Caco-2 (cell line): ENCODE measurements around the gene CAND2. TPM values are rescaled to one million over a fixed set of nuclear protein-coding genes. Genes with fewer than 3 reads are reported as not detected.
A peak's percentile ranks its signal among the peaks of the same experiment; 100 is the strongest.

Experiments
- Bru-seq: library from RNA; stranded (reverse); fragments of 400-500 nt; gene quantifications from one replicate; lab custom pipeline; 2021; lab: Mats Ljungman, UMichigan
- BruChase-seq, 2 experiments: library from RNA; stranded (reverse); fragments of 400-500 nt; gene quantifications; one replicate each; lab custom pipeline; 2021; lab: Mats Ljungman, UMichigan
- BruUV-seq: library from RNA; stranded (reverse); fragments of 400-500 nt; replicated peaks from 2 replicates; lab custom pipeline; 2021; lab: Mats Ljungman, UMichigan
- CTCF ChIA-PET: fragments of 300-600 bp; sonication (Branson Sonifier 250); formaldehyde crosslinking; loops from one replicate; lab custom pipeline; 2022; ENCODE audit warnings: antibody characterized with exemption; lab: Charles Lee
- POLR2A ChIA-PET: fragments of 300-600 bp; sonication (Branson Sonifier 250); formaldehyde crosslinking; loops from one replicate; lab custom pipeline; 2022; ENCODE audit warnings: antibody characterized with exemption; lab: Charles Lee
- DNase-seq, 2 experiments: peaks; one replicate each; pipeline versions ENCODE4 v3.0.0 to v3.0.0-alpha.2; 2020 to 2022
- H3K27me3 ChIP-seq: replicated peaks from 2 replicates; pipeline ENCODE4 v1.6.0; 2011; ENCODE audit warnings: low read length; ENCODE audit not compliant: control insufficient read depth, insufficient read depth
- H3K36me3 ChIP-seq: 2 replicates; pipeline ENCODE4 v1.5.1; 2011; ENCODE audit warnings: low read length; ENCODE audit not compliant: control insufficient read depth, insufficient read depth
- H3K4me1 ChIP-seq: fragments of 250-450 bp; sonication (Bioruptor Pico); 2 replicates; pipeline ENCODE4 v1.5.1; 2020; ENCODE audit warnings: mild to moderate bottlenecking
- H3K4me3 ChIP-seq: 2 replicates; pipeline ENCODE4 v1.5.1; 2011; ENCODE audit warnings: low read depth, mild to moderate bottlenecking, control low read depth, low read length
- H3K9me3 ChIP-seq: fragments of 250-450 bp; sonication (Bioruptor Pico); 2 replicates; pipeline ENCODE4 v1.5.1; 2020; ENCODE audit warnings: mild to moderate bottlenecking, moderate library complexity
- H3K27ac Mint-ChIP-seq: one replicate; pipeline ENCODE4 v1.8.0; 2022; ENCODE audit warnings: mixed read lengths; ENCODE audit not compliant: unreplicated experiment
- H3K27me3 Mint-ChIP-seq: one replicate; pipeline ENCODE4 v1.8.0; 2022; ENCODE audit warnings: mixed read lengths; ENCODE audit not compliant: insufficient read depth, unreplicated experiment
- H3K36me3 Mint-ChIP-seq: one replicate; pipeline ENCODE4 v1.8.0; 2022; ENCODE audit warnings: mild to moderate bottlenecking, mixed read lengths; ENCODE audit not compliant: insufficient read depth, unreplicated experiment
- H3K4me1 Mint-ChIP-seq: one replicate; pipeline ENCODE4 v1.8.0; 2022; ENCODE audit warnings: low read depth, mixed read lengths; ENCODE audit not compliant: unreplicated experiment
- H3K4me3 Mint-ChIP-seq: one replicate; pipeline ENCODE4 v1.8.0; 2022; ENCODE audit warnings: mild to moderate bottlenecking, moderate library complexity, mixed read lengths; ENCODE audit not compliant: unreplicated experiment
- H3K9me3 Mint-ChIP-seq: one replicate; pipeline ENCODE4 v1.8.0; 2022; ENCODE audit warnings: mixed read lengths; ENCODE audit not compliant: unreplicated experiment
- intact Hi-C: fragments of 100-400 bp; cut with micrococcal nuclease; formaldehyde crosslinking; loops from one replicate; pipeline ENCODE4 v1.10.0; 2022; ENCODE audit not compliant: unreplicated experiment
- long read RNA-seq: library from polyadenylated mRNA; stranded (forward); transcript quantifications from one replicate; pipeline ENCODE4 v2.0.0, GENCODE V29; 2022
- total RNA-seq: library from RNA; stranded (reverse); gene quantifications from 2 replicates; pipeline ENCODE4 v1.2.3, GENCODE V29; 2022
- TF ChIP-seq, protein P1 (sequence below), 2 experiments: fragments of 200-600 bp in 1 of 2; IDR thresholded peaks; 1 replicate in 1 of 2; 2 replicates in 1 of 2; pipeline versions ENCODE4 v1.5.1 to v1.8.0; 2011 to 2022; ENCODE audit warnings: antibody characterized with exemption in 1 of 2, control low read depth in 1 of 2, inconsistent platforms in 1 of 2, low read depth in 1 of 2, low read length in 1 of 2, mild to moderate bottlenecking in 1 of 2, moderate library complexity in 1 of 2; ENCODE audit not compliant: insufficient read depth in 1 of 2, severe bottlenecking in 1 of 2, unreplicated experiment in 1 of 2

The CAND2 gene
- total RNA-seq = not detected in 2 replicates
- Bru-seq, nascent RNA = not detected
- BruChase-seq, experiment 1, labeled RNA remaining after a 2-hour chase = not detected
- BruChase-seq, experiment 2, labeled RNA remaining after a 6-hour chase = percentile 4 among the genes with signal in this experiment
- long read RNA-seq = 0 reads

- H3K4me1 ChIP-seq = no peaks in the 10 kb centered on the region
- no peaks in the 10 kb centered on the region for H3K36me3 ChIP-seq
- H3K4me3 ChIP-seq = no peak within 1 kb of the TSS
- TF ChIP-seq, protein P1, sequence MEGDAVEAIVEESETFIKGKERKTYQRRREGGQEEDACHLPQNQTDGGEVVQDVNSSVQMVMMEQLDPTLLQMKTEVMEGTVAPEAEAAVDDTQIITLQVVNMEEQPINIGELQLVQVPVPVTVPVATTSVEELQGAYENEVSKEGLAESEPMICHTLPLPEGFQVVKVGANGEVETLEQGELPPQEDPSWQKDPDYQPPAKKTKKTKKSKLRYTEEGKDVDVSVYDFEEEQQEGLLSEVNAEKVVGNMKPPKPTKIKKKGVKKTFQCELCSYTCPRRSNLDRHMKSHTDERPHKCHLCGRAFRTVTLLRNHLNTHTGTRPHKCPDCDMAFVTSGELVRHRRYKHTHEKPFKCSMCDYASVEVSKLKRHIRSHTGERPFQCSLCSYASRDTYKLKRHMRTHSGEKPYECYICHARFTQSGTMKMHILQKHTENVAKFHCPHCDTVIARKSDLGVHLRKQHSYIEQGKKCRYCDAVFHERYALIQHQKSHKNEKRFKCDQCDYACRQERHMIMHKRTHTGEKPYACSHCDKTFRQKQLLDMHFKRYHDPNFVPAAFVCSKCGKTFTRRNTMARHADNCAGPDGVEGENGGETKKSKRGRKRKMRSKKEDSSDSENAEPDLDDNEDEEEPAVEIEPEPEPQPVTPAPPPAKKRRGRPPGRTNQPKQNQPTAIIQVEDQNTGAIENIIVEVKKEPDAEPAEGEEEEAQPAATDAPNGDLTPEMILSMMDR (IDR thresholded peaks at IDR 0.05; ENCODE audit: insufficient read depth in 1 of 2, low read depth in 1 of 2, low read length in 1 of 2, severe bottlenecking in 1 of 2, unreplicated experiment in 1 of 2) = no peak
- Mint-ChIP-seq H3K36me3 (no peaks in the 10 kb centered on the region), H3K4me1 (no peaks in the 10 kb centered on the region), H3K9me3 (no peaks in the 10 kb centered on the region), H3K27me3 (peaks cover 2% of the 10 kb centered on the region), H3K4me3 (no peak within 1 kb of the TSS), H3K27ac (no peak within 1 kb of the TSS)
- H3K27me3 ChIP-seq = no peaks in the 10 kb centered on the region
- no peak for DNase-seq
- no peaks in the 10 kb centered on the region for H3K9me3 ChIP-seq
- BruUV-seq = no TSS peak
- POLR2A ChIA-PET = interaction anchor here (0.6 kb wide), 1 partner anchor 14 kb away, joined by 5 read pairs; no protein-coding TSS in a partner anchor
- CTCF ChIA-PET = no interaction called here
- intact Hi-C loops = no loop called here
Measured at GRCh38 chr3:12796171-12797123, at the start of gene CAND2. Gene CAND2, plus strand, starts transcription at chr3:12796680. Its CDS starts 41 bp downstream, at chr3:12796721.

- no peak for DNase-seq
- Histone ChIP-seq H3K4me3 (no peak overlapping the region), H3K36me3 (no peaks in the 10 kb centered on the region), H3K9me3 (no peaks in the 10 kb centered on the region), H3K27me3 (no peaks in the 10 kb centered on the region), H3K4me1 (no peaks in the 10 kb centered on the region)
- Mint-ChIP-seq H3K4me1 (no peaks in the 10 kb centered on the region), H3K9me3 (no peaks in the 10 kb centered on the region), H3K4me3 (no peak overlapping the region), H3K27ac (no peak overlapping the region), H3K36me3 (no peaks in the 10 kb centered on the region), H3K27me3 (no peaks in the 10 kb centered on the region)
- ChIA-PET CTCF (no interaction called here), POLR2A (no interaction called here)
- BruUV-seq = no TSS peak
- TF ChIP-seq, protein P1 (IDR thresholded peaks at IDR 0.05; ENCODE audit: insufficient read depth in 1 of 2, low read depth in 1 of 2, low read length in 1 of 2, severe bottlenecking in 1 of 2, unreplicated experiment in 1 of 2) = no peak
- intact Hi-C loops = no loop called here
Measured at GRCh38 chr3:12748477-12748876, 48.0 kb upstream of the CAND2 start.

DNA sequence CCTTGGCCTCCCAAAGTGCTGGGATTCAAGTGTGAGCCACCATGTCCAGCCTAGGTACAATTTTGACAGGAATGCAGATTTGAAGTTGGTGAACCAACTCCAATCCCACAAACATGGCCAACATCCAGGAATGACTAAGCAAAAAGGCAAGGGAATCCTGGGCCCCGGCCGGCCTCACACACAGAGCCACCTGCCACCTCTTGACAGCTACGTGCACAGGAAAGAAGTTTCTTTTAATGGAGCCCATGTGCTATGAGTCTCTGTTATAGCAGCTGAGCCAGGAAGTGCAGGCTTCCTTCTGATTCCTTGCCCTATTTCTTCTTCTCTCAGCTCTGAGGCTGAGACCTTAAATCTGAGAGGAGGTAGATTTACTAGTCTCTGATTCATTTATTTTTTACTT is 46.3 kb upstream of the CAND2 start:
- Mint-ChIP-seq H3K27ac (no peak overlapping the region), H3K4me1 (no peaks in the 10 kb centered on the region), H3K36me3 (no peaks in the 10 kb centered on the region), H3K4me3 (no peak overlapping the region), H3K27me3 (no peaks in the 10 kb centered on the region), H3K9me3 (no peaks in the 10 kb centered on the region)
- Histone ChIP-seq H3K36me3 (no peaks in the 10 kb centered on the region), H3K27me3 (no peaks in the 10 kb centered on the region), H3K4me1 (no peaks in the 10 kb centered on the region), H3K9me3 (no peaks in the 10 kb centered on the region), H3K4me3 (no peak overlapping the region)
- ChIA-PET CTCF (no interaction called here), POLR2A (no interaction called here)
- intact Hi-C loops = no loop called here
- no TSS peak for BruUV-seq
- TF ChIP-seq, protein P1 (IDR thresholded peaks at IDR 0.05; ENCODE audit: insufficient read depth in 1 of 2, low read depth in 1 of 2, low read length in 1 of 2, severe bottlenecking in 1 of 2, unreplicated experiment in 1 of 2) = no peak
- DNase-seq = no peak
